Central memory CD4-positive, alpha-beta T cell (primary cell): ENCODE results near the gene MAGI1.

Source experiments
- DNase-seq: peaks from one replicate; pipeline ENCODE4 v3.0.0; 2022

Gene MAGI1

GRCh38 chr3:66010739-66011655, 27.7 kb downstream of the MAGI1 start:
- DNase-seq: no peak

- no peak for DNase-seq
Measured at GRCh38 chr3:66010348-66010738, 28.4 kb downstream of the MAGI1 start.

GRCh38 chr3:66004244-66004643, 34.5 kb downstream of the MAGI1 start:
- DNase-seq: no peak

- no peak for DNase-seq
Measured at GRCh38 chr3:66001626-66002025, 37.1 kb downstream of the MAGI1 start.

GRCh38 chr3:66000506-66000905, 38.2 kb downstream of the MAGI1 start:
- DNase-seq: no peak

- no peak for DNase-seq
Measured at GRCh38 chr3:65999606-66000005, 39.1 kb downstream of the MAGI1 start.

GRCh38 chr3:65996589-65996988, 42.1 kb downstream of the MAGI1 start:
- DNase-seq: no peak

GRCh38 chr3:65995515-65995914, 43.2 kb downstream of the MAGI1 start:
- no peak for DNase-seq

- DNase-seq: no peak
Measured at GRCh38 chr3:65995030-65995429, 43.7 kb downstream of the MAGI1 start.

GRCh38 chr3:65993134-65993900, 45.4 kb downstream of the MAGI1 start:
- DNase-seq: no peak

- no peak for DNase-seq
Measured at GRCh38 chr3:65992106-65992505, 46.6 kb downstream of the MAGI1 start.

- no peak for DNase-seq
Measured at GRCh38 chr3:65988411-65989180, 50.1 kb downstream of the MAGI1 start.

GRCh38 chr3:65986285-65986684, 52.4 kb downstream of the MAGI1 start:
- DNase-seq: no peak

GRCh38 chr3:65984975-65985374, 53.7 kb downstream of the MAGI1 start:
- DNase-seq: no peak

- no peak for DNase-seq
Measured at GRCh38 chr3:65983100-65983499, 55.6 kb downstream of the MAGI1 start.

GRCh38 chr3:65979731-65980130, 59.0 kb downstream of the MAGI1 start:
- DNase-seq: no peak

- no peak for DNase-seq
Measured at GRCh38 chr3:65979162-65979561, 59.6 kb downstream of the MAGI1 start.

GRCh38 chr3:65978116-65978515, 60.6 kb downstream of the MAGI1 start:
- DNase-seq: no peak

- DNase-seq: no peak
Measured at GRCh38 chr3:65975032-65975431, 63.7 kb downstream of the MAGI1 start.

GRCh38 chr3:65974509-65974908, 64.2 kb downstream of the MAGI1 start:
- no peak for DNase-seq

GRCh38 chr3:65972765-65973164, 66.0 kb downstream of the MAGI1 start:
- no peak for DNase-seq

GRCh38 chr3:65971293-65972252, 67.1 kb downstream of the MAGI1 start:
- DNase-seq: no peak
